Sciatic nerve (tissue), 2 donors: ENCODE data around the gene CRYBA4. TPM values are rescaled to one million over a fixed set of nuclear protein-coding genes. Genes with fewer than 3 reads are reported as not detected.

Source experiments
- ATAC-seq: fragments of 200-7000 bp; cut with Tn5 transposase; one replicate; pipeline ENCODE4 v1.9.1; 2020; ENCODE audit warnings: mild to moderate bottlenecking, moderate library complexity
- DNase-seq: peaks from one replicate; pipeline ENCODE4 v3.0.0-alpha.2; 2020; ENCODE audit warnings: low spot score
- intact Hi-C: fragments of 100-400 bp; cut with DNase I; formaldehyde crosslinking; loops from one replicate; pipeline ENCODE4 v1.14.2; 2022
- total RNA-seq: library from RNA; stranded (reverse); fragmentation: NEBNext Ultra II Directional; extraction: Animal tissue kit (Norgen Biotek cat#: 25700); gene quantifications from one replicate; pipeline ENCODE4 v1.2.1, GENCODE V29; 2021
- donor health status: DM: no; HTN: no; CAD: no.
- donor health status: DM: no; HTN: no; CAD: no.

Gene CRYBA4
- total RNA-seq, 1 donor from 2014 or later = not detected

- intact Hi-C loops = no loop called here
- ATAC-seq (peak; percentile 83), DNase-seq (no peak)
These were observed 4.2 kb upstream of the CRYBA4 start, which contains the start of gene CRYBB1 for GRCh38 chr22:26617271-26618199. TSS of gene CRYBB1 (minus strand) at chr22:26618027. CDS start at chr22:26616319, 1,708 bp downstream.

- DNase-seq (no peak), ATAC-seq (peak; percentile 17)
- intact Hi-C loops = no loop called here
These were observed 3.3 kb upstream of the CRYBA4 start for GRCh38 chr22:26618455-26618854.

- ATAC-seq = no peak
- DNase-seq = no peak
- intact Hi-C loops = no loop called here
These were observed 2.3 kb upstream of the CRYBA4 start for GRCh38 chr22:26619510-26619909.

- intact Hi-C loops = no loop called here
- ATAC-seq = no peak
- DNase-seq = no peak
These were observed 1.6 kb upstream of the CRYBA4 start for GRCh38 chr22:26620197-26620596.

- no peak for DNase-seq
- ATAC-seq = no peak
- intact Hi-C loops = no loop called here
These were observed 2.2 kb downstream of the CRYBA4 start for GRCh38 chr22:26623984-26624383.

GRCh38 chr22:26624803-26625202 is 3.0 kb downstream of the CRYBA4 start:
- DNase-seq (no peak), ATAC-seq (no peak)
- intact Hi-C loops = no loop called here

GRCh38 chr22:26629988-26630761 is 8.4 kb downstream of the CRYBA4 start:
- ATAC-seq = no peak

GRCh38 chr22:26631282-26631681 is 9.5 kb downstream of the CRYBA4 start:
- no peak for ATAC-seq
- intact Hi-C loops = no loop called here
- no peak for DNase-seq

More at GRCh38 chr22:26629988-26630761, 8.4 kb downstream of the CRYBA4 start:
- intact Hi-C loops = no loop called here
- no peak for DNase-seq

GRCh38 chr22:26632422-26633155 is 10.8 kb downstream of the CRYBA4 start:
- no peak for DNase-seq
- no peak for ATAC-seq
- intact Hi-C loops = no loop called here

GRCh38 chr22:26634189-26634588 is 12.4 kb downstream of the CRYBA4 start:
- no peak for ATAC-seq
- intact Hi-C loops = no loop called here
- DNase-seq = no peak

- DNase-seq (no peak), ATAC-seq (no peak)
- intact Hi-C loops = no loop called here
These were observed 13.4 kb downstream of the CRYBA4 start for GRCh38 chr22:26635117-26635516.

GRCh38 chr22:26636296-26636695 is 14.5 kb downstream of the CRYBA4 start:
- ATAC-seq (no peak), DNase-seq (no peak)
- intact Hi-C loops = no loop called here

GRCh38 chr22:26642465-26643417 is 21.0 kb downstream of the CRYBA4 start:
- DNase-seq = no peak
- intact Hi-C loops = no loop called here
- no peak for ATAC-seq

GRCh38 chr22:26643418-26644100 is 21.8 kb downstream of the CRYBA4 start:
- DNase-seq (no peak), ATAC-seq (no peak)
- intact Hi-C loops = no loop called here

GRCh38 chr22:26646158-26646557 is 24.4 kb downstream of the CRYBA4 start:
- DNase-seq = no peak
- intact Hi-C loops = no loop called here
- no peak for ATAC-seq

- intact Hi-C loops = no loop called here
- no peak for ATAC-seq
These were observed 26.3 kb downstream of the CRYBA4 start for GRCh38 chr22:26648011-26648497.

GRCh38 chr22:26648528-26649388 is 27.0 kb downstream of the CRYBA4 start:
- intact Hi-C loops = no loop called here
- ATAC-seq (no peak), DNase-seq (no peak)

More at GRCh38 chr22:26648011-26648497, 26.3 kb downstream of the CRYBA4 start:
- no peak for DNase-seq
